GM21528 (cell line): ENCODE measurements around the gene LRCOL1.

Source experiments
- ATAC-seq: cut with Tn5 transposase; IDR thresholded peaks from one replicate; pipeline ENCODE4 v1.9.1; 2021; ENCODE audit warnings: mild to moderate bottlenecking, moderate library complexity; ENCODE audit not compliant: unreplicated experiment, low FRiP score

Gene LRCOL1

GRCh38 chr12:132610051-132610759 lies at the start of gene LRCOL1:
Gene LRCOL1, minus strand, starts transcription at chr12:132610582. Its CDS starts 4,331 bp downstream, at chr12:132606251.
- no peak for ATAC-seq

- ATAC-seq, result no peak
Measured at GRCh38 chr12:132660052-132660451, 49.7 kb upstream of the LRCOL1 start.

GRCh38 chr12:132659146-132659545 lies 48.8 kb upstream of the LRCOL1 start:
- no peak for ATAC-seq

- no peak for ATAC-seq
Measured at GRCh38 chr12:132658149-132658894, 47.9 kb upstream of the LRCOL1 start.

- no peak for ATAC-seq
Measured at GRCh38 chr12:132657004-132657727, 46.8 kb upstream of the LRCOL1 start.

GRCh38 chr12:132653567-132654290 lies 43.3 kb upstream of the LRCOL1 start:
- no peak for ATAC-seq

GRCh38 chr12:132651444-132652100 lies 41.2 kb upstream of the LRCOL1 start:
- ATAC-seq, result no peak

- ATAC-seq, result no peak
Measured at GRCh38 chr12:132649226-132649945, 39.0 kb upstream of the LRCOL1 start.

- ATAC-seq, result no peak
Measured at GRCh38 chr12:132648616-132649225, 38.3 kb upstream of the LRCOL1 start.

GRCh38 chr12:132647858-132648257 lies 37.5 kb upstream of the LRCOL1 start:
- no peak for ATAC-seq

- no peak for ATAC-seq
Measured at GRCh38 chr12:132646850-132647249, 36.5 kb upstream of the LRCOL1 start.

- no peak for ATAC-seq
Measured at GRCh38 chr12:132642846-132643835, 32.8 kb upstream of the LRCOL1 start.

GRCh38 chr12:132641811-132642650 lies 31.6 kb upstream of the LRCOL1 start:
- no peak for ATAC-seq

GRCh38 chr12:132640936-132641335 lies 30.6 kb upstream of the LRCOL1 start:
- no peak for ATAC-seq

GRCh38 chr12:132639956-132640520 lies 29.7 kb upstream of the LRCOL1 start:
- ATAC-seq, result no peak

GRCh38 chr12:132638541-132639408 lies 28.4 kb upstream of the LRCOL1 start:
- no peak for ATAC-seq
